Measurements from ENCODE around the gene GID8. TPM values are rescaled to one million over a fixed set of nuclear protein-coding genes. Genes with fewer than 3 reads are reported as not detected.

The GID8 gene
- polyA plus RNA-seq, 1 of the 3 experiments (the other 2 are of a cell fraction): 18.1 TPM

DNA sequence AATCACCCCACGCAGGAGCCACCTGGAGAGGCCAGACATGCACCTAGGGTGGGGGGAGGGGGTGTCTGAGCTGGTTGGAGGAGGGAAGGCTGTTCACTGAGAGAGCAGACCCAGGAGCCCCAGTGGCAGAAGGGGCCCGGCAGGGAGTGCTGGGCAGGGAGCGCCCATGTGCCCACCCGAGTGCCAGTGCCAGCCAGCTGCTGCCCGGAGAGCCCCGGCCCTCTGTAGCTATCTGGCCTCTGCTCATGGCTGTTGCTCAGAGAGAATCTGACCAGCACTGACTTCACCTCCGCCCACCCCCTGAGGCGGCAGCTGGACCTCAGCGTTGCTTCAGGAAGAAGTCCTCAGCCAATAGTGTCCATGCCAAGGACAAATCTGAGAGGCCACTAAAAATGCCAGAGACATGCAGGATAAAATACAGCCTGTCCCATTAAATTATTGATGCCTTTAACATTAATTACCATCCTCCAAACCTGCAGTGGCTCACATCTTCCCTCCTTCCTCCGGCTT is 37.4 kb downstream of the GID8 start (continued):
- TF ChIP-seq FOXM1 (IDR thresholded peaks at IDR 0.05; ENCODE audit: low read depth): no peak

DNA sequence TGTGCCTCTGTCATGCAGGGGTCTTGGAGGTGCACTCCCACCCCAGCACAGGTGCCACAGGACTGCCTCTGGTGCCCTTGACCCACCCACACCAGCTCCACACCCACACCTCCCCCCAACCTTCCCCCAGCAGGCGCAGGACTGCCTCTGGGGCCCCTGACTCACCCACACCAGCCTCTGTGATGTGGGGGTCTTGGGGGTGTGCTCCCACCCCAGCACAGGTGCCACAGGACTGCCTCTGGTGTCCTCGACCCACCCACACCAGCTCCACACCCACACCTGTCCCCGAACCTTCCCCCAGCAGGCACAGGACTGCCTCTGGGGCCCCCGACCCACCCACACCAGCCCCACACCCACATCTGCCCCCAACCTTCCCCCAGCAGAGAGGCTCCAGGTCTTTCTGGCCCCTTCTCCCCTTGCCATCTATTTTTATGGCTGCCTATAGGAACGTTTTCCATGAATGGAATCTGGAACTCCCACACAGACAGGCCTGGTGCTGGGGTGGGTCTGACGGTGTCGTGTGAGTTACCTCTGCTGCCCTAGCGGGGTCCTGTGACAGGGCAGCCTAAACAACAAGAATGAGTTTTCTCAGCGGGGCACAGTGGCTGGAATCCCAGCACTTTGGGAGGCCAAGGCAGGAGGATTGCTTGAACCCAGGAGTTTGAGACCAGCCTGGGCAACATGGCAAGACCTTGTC is 38.0 kb downstream of the GID8 start:
- no peak for TF ChIP-seq NRF1 (IDR thresholded peaks at IDR 0.05; ENCODE audit: low read depth, low read length)
- 43% methylated on average over 5 of the region's 9 CpGs for WGBS (ENCODE audit: low lambda C conversion rate)
- Histone ChIP-seq H3K9me3 (no peaks in the 10 kb centered on the region), H3K4me3 (ENCODE audit: low read depth in 2 of 2, low read length in 1 of 2) (no peak overlapping the region), H3K9me2 (no peaks in the 10 kb centered on the region), H3K9ac (no peak overlapping the region), H4K20me1 (ENCODE audit: insufficient read depth) (no peaks in the 10 kb centered on the region), H3F3A (replicated peaks; ENCODE audit: insufficient read depth) (no peaks in the 10 kb centered on the region), H3K36me3 (replicated peaks in 1 of 2; ENCODE audit: control insufficient read depth in 1 of 2, insufficient read depth in 2 of 2, low read length in 1 of 2) (no peaks in the 10 kb centered on the region), H3K27ac (ENCODE audit: low read depth in 2 of 2, low read length in 1 of 2) (no peak overlapping the region), H3K79me2 (ENCODE audit: insufficient read depth) (no peaks in the 10 kb centered on the region), H2AFZ (ENCODE audit: low read depth) (no peak overlapping the region), H3K4me1 (ENCODE audit: control insufficient read depth in 1 of 2, insufficient read depth in 2 of 2, low read depth in 1 of 2, low read length in 1 of 2) (peaks cover 0 to 8% of the 10 kb centered on the region in 2 experiments; a peak in 1 of 4 replicates), H3K27me3 (ENCODE audit: insufficient read depth) (peaks cover 75% of the 10 kb centered on the region), H3K4me2 (no peak overlapping the region)
- CTCF ChIA-PET: interaction anchor here (0.7 to 1.8 kb wide), 4 partner anchors 55 to 208 kb away, joined by 3 to 6 read pairs (median 4); no protein-coding TSS in a partner anchor
- no peak for DNase-seq
- POLR2A ChIA-PET: no interaction called here

DNA sequence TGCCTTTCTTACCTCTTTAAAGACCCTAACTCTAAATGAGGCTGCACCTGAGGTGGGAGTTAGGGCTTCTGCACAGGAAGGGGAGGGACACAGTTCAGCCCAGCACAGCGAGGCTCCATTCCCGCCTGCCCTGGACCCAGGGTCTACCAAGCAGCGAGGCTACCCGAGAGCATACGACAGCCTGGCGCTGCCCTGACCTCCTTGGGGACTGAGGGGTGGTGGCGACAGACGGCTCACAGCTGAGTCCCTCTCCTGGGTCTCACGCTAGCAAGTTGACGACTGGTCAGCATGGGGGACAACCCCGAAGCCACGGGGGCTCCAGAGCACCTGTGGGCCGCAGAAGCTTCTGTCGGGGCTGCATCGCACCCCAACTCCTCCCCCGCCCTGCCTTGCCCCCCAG is 38.9 kb downstream of the GID8 start:
- H3K36me3 ChIP-seq (replicated peaks in 1 of 2; ENCODE audit: control insufficient read depth in 1 of 2, insufficient read depth in 2 of 2, low read length in 1 of 2): no peaks in the 10 kb centered on the region
- H3K27ac ChIP-seq (ENCODE audit: low read depth in 2 of 2, low read length in 1 of 2): no peak overlapping the region
- H2AFZ ChIP-seq (ENCODE audit: low read depth): no peak overlapping the region
- POLR2A ChIA-PET: no interaction called here
- peaks cover 75% of the 10 kb centered on the region for H3K27me3 ChIP-seq (ENCODE audit: insufficient read depth)
- H3K4me3 ChIP-seq (ENCODE audit: low read depth in 2 of 2, low read length in 1 of 2): no peak overlapping the region
- H3F3A ChIP-seq (replicated peaks; ENCODE audit: insufficient read depth): no peaks in the 10 kb centered on the region
- no peaks in the 10 kb centered on the region for H3K79me2 ChIP-seq (ENCODE audit: insufficient read depth)
- no peaks in the 10 kb centered on the region for H4K20me1 ChIP-seq (ENCODE audit: insufficient read depth)
- H3K4me2 ChIP-seq: no peak overlapping the region
- WGBS (ENCODE audit: low lambda C conversion rate): 39% methylated on average over 5 of the region's 16 CpGs
- no peaks in the 10 kb centered on the region for H3K9me2 ChIP-seq
- DNase-seq: no peak
- TF ChIP-seq FOXM1 (IDR thresholded peaks at IDR 0.05; ENCODE audit: low read depth) (no peak), TCF12 (IDR thresholded peaks at IDR 0.05) (no peak), GATA2 (CRISPR knock-in tag; IDR thresholded peaks at IDR 0.05) (no peak), YY1 (IDR thresholded peaks at IDR 0.05; ENCODE audit: low read depth) (no peak), RXRA (IDR thresholded peaks at IDR 0.05; ENCODE audit: borderline replicate concordance, low read depth) (no peak), FOSL2 (IDR thresholded peaks at IDR 0.05; ENCODE audit: borderline replicate concordance, low read depth) (no peak), FOXJ3 (CRISPR knock-in tag; IDR thresholded peaks at IDR 0.05) (no peak), MXI1 (IDR thresholded peaks at IDR 0.05; ENCODE audit: low read depth, low read length) (no peak)
- TF ChIP-seq, protein P1, sequence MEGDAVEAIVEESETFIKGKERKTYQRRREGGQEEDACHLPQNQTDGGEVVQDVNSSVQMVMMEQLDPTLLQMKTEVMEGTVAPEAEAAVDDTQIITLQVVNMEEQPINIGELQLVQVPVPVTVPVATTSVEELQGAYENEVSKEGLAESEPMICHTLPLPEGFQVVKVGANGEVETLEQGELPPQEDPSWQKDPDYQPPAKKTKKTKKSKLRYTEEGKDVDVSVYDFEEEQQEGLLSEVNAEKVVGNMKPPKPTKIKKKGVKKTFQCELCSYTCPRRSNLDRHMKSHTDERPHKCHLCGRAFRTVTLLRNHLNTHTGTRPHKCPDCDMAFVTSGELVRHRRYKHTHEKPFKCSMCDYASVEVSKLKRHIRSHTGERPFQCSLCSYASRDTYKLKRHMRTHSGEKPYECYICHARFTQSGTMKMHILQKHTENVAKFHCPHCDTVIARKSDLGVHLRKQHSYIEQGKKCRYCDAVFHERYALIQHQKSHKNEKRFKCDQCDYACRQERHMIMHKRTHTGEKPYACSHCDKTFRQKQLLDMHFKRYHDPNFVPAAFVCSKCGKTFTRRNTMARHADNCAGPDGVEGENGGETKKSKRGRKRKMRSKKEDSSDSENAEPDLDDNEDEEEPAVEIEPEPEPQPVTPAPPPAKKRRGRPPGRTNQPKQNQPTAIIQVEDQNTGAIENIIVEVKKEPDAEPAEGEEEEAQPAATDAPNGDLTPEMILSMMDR (IDR thresholded peaks at IDR 0.05): no peak
- H3K9ac ChIP-seq: no peak overlapping the region
- CTCF ChIA-PET: no interaction called here
- peaks cover 0 to 10% of the 10 kb centered on the region in 2 experiments; a peak in 1 of 4 replicates for H3K4me1 ChIP-seq (ENCODE audit: control insufficient read depth in 1 of 2, insufficient read depth in 2 of 2, low read depth in 1 of 2, low read length in 1 of 2)
- H3K9me3 ChIP-seq: no peaks in the 10 kb centered on the region

Data from SK-N-SH (cell line).